Posterior vena cava (tissue), 2 donors: ENCODE results near the gene TANGO2. TPM values are rescaled to one million over a fixed set of nuclear protein-coding genes. Genes with fewer than 3 reads are reported as not detected.

Experiments
- DNase-seq: peaks from one replicate; pipeline ENCODE4 v3.0.0-alpha.2; 2020; ENCODE audit warnings: low spot score
- intact Hi-C, 2 donors: fragments of 100-400 bp; cut with DNase I; formaldehyde crosslinking; loops; one replicate each; pipeline versions ENCODE4 v1.14.1 to v1.14.2; 2022 to 2023
- total RNA-seq, 2 donors: library from RNA; stranded (reverse); fragmentation: NEBNext Ultra II Directional; extraction: Animal tissue kit (Norgen Biotek cat#: 25700); gene quantifications; one replicate each; pipeline ENCODE4 v1.2.1, GENCODE V29; 2021
- donor health status: DM: yes; HTN: yes; CAD: no.
- donor health status: DM: yes; HTN: yes; CAD: no.

TANGO2 gene
- total RNA-seq, 2 donors from 2014 or later = 28.4 to 31.1 TPM

- DNase-seq = no peak
- intact Hi-C loops = no loop called here
Observed at GRCh38 chr22:19992481-19992911, 28.4 kb upstream of the TANGO2 start.

GRCh38 chr22:19992921-19993355 lies 28.0 kb upstream of the TANGO2 start:
- DNase-seq = no peak
- intact Hi-C loops = no loop called here

DNA sequence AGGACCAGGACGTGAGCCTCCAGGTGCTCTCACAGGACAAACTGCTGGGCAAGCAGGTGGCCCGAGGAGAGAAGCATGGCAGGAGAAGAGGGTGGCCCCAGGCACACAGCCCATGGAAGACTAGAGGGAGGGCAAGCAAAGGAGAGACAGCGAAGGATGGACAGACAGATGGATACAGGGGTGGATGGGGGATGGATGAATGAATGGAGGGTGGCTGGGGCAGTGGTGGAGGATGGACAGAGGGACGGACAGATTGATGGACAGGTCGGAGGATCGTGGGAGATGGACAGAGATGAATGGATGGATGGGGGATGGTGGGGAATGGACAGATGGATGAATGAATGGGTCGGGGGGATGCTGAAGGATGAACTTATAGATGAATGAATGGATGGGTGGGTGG lies 27.0 kb upstream of the TANGO2 start:
- DNase-seq = no peak

GRCh38 chr22:19994851-19995610 lies 25.9 kb upstream of the TANGO2 start:
- intact Hi-C loops = no loop called here
- DNase-seq = peak; percentile 13

More for the DNA sequence above, 27.0 kb upstream of the TANGO2 start:
- intact Hi-C loops = no loop called here

GRCh38 chr22:19995611-19996339 lies 25.1 kb upstream of the TANGO2 start:
- intact Hi-C loops = no loop called here
- peak; percentile 89 for DNase-seq

DNA sequence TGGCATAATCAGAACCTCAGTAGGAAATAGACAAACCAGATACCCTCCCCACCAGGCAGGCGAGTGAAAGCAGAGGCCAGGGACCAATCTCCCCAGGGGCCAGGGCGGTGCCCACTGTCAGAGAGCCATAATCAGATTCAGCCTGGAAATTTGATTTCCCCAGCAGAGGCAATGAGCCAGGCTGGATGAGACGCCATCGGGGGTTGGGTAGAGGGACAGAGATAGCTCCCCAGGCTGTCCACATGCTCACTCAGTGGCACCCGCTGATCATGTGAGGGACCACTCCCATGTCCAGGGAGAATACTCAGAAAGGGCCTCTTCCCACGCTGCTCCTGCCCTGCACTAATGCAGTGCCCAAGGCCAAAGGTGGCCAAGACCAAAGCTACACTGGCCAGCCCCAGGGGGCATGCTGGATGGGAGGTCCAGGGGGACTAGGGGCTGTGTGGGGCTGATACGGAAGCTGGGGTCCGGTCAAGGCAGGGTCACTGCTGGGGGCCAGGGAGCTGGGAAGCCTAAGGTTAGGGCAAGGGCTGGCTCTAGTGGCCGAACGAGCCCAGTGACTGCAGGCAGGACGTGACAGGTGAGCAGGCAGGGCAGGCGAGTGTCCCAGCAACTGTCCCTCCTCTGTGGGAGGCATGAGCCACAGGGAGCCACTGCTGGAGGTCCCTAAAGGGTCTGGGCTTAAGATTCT lies 24.1 kb upstream of the TANGO2 start:
- intact Hi-C loops = no loop called here
- peak; percentile 79 for DNase-seq

DNA sequence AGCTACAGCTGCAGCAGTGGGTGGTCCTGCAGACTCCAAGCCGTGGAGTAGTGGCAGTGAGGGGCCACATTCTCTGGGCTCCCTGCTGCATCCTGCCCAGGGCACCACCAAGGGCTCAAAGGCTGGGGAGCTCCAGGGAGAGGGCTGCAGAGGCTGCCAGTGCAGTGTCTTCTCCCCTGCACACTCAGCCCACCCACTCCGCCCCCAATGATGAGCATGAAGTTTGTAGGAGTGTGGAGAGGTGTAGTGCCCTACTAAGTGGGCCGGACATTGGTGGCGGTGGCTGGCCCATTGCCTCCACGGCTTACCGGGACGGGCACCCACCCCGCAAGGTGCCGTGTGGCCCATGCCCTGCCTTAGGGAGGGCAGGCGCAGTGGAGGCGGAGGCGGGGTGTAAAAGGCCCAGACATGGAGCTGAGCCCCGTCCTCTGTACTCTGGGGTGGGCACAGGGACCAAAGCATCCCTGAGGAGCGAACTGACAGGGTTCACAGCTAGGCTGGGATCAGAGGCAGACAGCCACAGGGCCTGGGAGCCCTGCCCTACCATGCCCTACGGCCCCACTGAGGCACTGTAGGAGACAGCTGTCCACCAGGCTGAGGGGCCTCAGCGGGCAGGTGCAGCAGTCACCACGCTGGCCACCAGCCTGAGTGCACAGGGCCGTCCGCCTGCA lies 23.2 kb upstream of the TANGO2 start:
- DNase-seq = peak; percentile 56
- intact Hi-C loops = no loop called here

GRCh38 chr22:19998232-19998951 lies 22.5 kb upstream of the TANGO2 start:
- intact Hi-C loops = no loop called here
- DNase-seq = peak; percentile 52

DNA sequence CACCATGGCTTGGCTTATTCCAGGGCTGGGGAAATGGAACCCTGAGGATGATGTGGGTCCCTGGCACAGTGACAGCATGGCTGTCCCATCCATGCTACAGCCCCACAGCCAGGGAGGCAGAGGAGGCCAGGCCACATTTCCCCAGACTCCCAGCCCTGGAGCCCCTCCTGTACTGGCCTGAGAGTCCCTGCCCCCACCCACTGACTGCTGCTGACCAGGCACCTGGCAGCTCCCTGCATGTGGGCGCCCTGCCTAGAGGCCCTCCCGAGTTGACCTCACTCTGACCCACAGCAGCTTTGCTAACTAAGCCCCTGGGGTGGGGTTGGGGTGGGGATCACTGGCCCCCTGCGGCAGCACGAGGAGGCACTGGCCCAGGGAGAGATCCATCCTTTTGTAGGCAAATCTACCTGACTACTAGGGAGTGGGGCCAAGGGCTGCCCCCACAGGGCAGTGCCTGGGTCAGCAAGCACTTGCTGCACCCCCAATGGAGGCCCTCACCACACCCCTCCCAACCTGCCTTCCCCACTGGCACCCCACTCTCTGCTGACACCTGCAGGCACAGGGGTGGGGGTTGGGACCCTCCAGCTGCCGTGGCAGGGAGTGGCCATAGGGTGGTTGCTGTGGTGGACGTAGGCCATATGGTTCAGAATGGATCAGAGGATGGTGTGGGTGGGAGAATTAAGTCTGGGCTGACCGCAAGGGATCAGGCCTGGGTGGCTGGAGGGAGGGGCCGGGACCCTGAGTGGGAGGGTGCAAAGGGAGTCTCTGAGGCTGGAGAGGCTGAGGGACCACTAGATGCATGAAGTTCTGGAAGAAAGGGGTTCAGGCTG lies 21.7 kb upstream of the TANGO2 start:
- DNase-seq = peak; percentile 80
- intact Hi-C loops = no loop called here

GRCh38 chr22:20000246-20001081 lies 20.4 kb upstream of the TANGO2 start:
- peak; percentile 43 for DNase-seq
- intact Hi-C loops = no loop called here

GRCh38 chr22:20001082-20001638 lies 19.8 kb upstream of the TANGO2 start:
- peak; percentile 44 for DNase-seq
- intact Hi-C loops = no loop called here

DNA sequence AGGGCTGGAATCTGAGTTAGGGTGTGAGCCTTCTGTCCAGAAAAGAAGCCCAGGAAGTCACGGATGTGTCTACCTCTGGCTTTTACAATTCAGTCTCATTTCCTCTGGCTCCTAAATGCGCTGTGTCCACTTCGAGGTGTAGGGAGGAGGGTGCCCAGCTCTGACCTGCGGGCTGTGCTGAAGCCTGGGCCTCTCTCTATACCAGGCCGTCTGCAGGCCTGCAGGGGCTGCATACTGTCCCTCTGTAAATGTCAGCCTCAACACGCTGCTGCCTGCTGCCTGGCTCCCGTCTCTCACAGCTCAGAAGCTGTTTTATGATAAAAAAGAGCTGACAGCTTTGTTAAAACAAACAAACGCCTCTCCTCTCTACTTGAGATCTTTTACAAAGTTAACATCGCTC lies 18.8 kb upstream of the TANGO2 start:
- DNase-seq = peak; percentile 56
- intact Hi-C loops = no loop called here

DNA sequence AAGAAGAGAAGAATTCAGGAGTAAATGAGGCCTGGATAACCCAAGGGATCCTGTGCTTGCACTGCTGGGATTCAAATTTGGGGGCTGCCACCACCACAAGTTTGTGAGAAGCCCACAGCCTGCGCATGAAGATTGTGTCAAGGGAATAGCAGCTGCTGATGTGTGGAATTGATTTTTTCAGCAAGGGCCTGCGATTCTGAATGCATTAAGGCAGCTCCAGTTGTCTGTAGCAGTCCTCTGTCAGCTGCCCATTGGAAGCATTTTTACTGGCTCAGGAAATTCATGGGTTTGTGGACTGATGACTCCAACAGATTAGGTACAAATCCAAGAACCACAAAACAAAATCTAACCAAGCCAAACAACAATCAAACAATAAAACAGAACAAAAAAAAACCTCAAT lies 18.3 kb upstream of the TANGO2 start:
- intact Hi-C loops = no loop called here
- no peak for DNase-seq

DNA sequence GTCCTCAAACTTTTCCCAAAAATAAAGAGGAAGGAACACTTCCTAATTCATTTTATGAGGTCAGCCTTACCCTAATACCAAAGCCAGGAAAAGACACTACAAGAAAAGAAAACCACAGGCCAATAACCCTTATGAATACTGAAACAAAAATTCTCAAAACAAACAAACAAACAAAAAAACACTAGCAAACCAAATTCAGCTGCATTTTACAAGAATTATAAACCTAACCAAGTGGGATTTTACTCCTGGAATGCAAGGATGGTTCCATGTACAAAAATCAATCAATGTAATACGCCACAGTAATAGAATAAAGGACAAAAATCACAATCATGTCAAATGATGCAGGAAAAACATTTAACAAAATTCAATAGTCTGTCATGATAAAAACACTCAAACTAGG lies 17.6 kb upstream of the TANGO2 start:
- intact Hi-C loops = no loop called here
- no peak for DNase-seq

GRCh38 chr22:20004464-20004863 lies 16.4 kb upstream of the TANGO2 start:
- DNase-seq = no peak
- intact Hi-C loops = no loop called here

DNA sequence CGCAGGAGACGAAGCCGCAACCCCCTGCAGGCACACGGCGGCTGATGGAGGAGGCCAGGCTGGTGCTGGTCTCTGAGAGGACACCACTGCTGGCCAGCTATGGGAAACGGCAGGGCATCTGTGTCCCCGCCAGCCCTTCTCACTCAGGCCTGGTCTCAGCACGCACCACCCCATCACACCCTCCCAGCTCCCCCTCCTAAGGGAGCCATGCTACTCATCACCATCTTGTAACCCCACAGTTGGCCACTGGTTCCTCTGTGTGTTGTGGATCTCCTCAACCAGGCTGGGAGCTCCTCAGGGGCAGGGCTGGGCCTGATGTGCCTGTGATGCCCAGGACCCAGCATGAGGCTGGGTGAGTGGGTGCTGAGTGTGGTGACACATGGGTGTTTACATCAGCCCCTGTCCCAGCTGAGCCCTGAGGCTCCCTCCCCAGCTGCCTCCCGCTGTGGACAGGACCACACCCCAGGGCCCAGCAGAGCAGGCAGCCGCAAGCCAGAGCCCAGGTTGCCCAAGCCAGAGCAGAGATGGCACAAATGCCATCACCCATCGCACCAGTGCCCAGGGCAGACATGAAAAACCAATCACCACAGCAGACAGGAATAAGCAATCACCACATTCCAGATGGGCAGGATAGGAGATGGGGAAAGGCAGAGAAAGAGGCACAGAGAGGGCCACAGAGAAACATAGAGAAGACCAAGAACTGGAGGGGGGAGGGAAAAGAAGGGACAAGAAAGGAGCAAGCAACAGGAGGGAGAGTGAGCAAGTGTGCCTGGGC lies 12.5 kb upstream of the TANGO2 start:
- peak; percentile 66 for DNase-seq
- intact Hi-C loops = no loop called here
